Activated CD4-positive, alpha-beta T cell treated with anti-CD3 and anti-CD28 coated beads, Interleukin-2, amount 50 U/mL, for 1 hour (primary cell): Measurements from ENCODE around the gene C1QTNF1.
A peak's percentile ranks its signal among the peaks of the same experiment; 100 is the strongest.
"Not testable (repeated sequence)": the region's sequence is repeated elsewhere in the genome, so short reads cannot be mapped to it uniquely, and the experiment has no call there.

Source experiments
- DNase-seq: peaks from one replicate; pipeline ENCODE4 v3.0.0-alpha.2; 2020

C1QTNF1 gene

DNA sequence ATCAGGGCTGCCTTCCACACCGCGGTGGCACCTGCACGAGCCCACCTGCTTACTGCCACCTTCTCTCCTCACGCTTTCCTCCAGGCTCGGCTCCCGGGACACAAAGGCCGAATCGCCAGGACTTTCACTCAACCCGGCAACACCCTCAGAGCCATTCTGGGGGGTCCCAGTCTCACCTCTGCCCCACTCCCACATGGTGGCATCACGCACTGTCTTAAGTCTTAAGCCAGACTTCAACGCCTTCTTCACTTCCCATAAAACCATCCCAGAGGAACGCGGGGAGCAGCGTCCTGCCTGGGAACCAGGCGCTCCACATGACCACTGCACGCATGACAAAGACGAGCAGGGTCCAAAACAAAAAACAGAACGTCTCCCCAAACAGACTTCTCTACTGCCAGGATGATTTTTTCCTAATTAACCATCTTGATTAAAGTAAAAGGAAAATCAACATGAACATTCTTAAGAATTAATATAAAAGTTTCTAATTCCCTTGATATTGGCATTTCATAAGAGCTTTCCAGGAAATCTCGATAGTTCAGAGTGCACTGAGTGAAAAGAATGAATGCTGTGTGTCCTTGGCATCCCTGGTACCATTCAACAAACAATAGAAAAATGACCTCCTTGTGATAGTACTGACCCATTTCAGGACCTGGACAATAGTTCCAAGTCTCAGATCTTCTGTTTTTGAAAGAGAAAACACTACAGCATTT is 17.0 kb upstream of the C1QTNF1 start:
- DNase-seq: no peak

- DNase-seq: no peak
Observed at GRCh38 chr17:79007504-79008381, 16.2 kb upstream of the C1QTNF1 start.

- DNase-seq: no peak
Observed at GRCh38 chr17:79008666-79009387, 15.1 kb upstream of the C1QTNF1 start.

- peak; percentile 81 for DNase-seq
Observed at GRCh38 chr17:79009397-79010303, 14.3 kb upstream of the C1QTNF1 start, which contains the start of gene CANT1. Gene CANT1 (minus strand): TSS chr17:79009764. CDS start chr17:78997622, 12,142 bp downstream.

GRCh38 chr17:79010304-79010646 is 13.7 kb upstream of the C1QTNF1 start:
- DNase-seq: no peak

DNA sequence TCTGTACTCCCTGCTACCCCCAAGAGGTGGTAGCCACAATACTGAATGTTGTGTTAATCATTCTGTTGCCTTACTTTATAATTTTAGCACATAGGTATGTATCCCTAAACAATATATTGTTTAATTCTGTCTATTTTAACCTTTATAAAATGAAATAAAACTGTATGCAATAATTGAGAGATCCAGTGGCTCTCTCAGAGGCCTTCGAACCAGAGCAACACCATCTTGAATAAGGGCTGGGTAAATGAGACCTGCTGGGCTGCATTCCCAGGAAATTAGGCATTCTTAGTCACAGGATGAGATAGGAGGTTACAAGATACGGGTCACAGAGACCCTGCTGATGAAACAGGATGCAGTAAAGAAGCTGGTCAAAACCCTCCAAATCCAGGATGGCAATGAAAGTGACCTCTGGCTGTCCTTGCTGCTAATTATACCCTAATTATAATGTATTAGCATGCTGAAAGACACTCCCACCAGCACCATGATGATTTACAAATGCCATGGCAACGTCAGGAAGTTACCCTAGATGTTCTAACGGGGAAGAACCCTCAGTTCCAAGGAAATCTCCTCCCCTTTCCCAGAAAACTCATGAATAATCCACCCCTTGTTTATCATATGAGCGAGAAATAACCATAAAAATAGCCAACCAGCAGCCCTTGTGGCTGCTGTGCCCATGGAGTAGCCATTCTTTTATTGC is 12.4 kb upstream of the C1QTNF1 start:
- DNase-seq: no peak

GRCh38 chr17:79012563-79013134 is 11.3 kb upstream of the C1QTNF1 start:
- no peak for DNase-seq

GRCh38 chr17:79014158-79014758 is 9.7 kb upstream of the C1QTNF1 start:
- DNase-seq: no peak

DNA sequence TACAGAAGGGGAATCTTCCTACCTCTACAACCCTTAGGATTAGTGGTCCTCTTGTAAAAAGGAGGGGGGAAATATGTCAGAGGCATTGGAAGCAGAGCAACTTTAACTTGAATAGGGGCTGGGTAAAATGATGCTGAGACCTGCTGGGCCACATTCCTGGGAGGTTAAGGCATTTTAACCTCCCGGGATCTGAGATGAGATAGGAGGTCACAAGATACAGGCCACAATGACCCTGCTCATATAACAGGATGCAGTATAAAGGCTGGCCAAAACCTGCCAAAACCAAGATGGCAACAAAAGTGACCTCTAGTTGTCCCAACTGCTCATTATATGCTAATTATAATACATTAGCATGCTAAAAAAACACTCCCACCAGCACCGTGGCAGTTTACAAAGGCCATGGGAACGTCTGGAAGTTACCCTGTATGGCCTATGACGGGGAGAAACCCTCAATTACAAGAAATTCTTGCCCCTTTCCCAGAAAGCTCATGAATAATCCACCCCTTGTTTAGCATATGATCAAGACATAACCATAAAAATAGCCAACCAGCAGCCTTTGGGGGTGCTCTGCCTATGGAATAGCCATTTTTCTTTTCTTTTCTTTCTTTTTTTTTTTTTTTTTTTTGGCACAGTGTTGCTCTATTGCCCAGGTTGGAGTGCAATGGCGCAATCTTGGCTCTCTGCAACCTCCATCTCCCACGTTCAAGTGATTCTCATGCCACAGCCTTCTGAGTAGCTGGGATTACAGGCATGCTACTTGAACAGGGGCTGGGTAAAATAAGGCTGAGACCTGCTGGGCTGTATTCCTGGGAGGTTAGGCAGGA is 6.2 kb upstream of the C1QTNF1 start:
- DNase-seq: no peak

DNA sequence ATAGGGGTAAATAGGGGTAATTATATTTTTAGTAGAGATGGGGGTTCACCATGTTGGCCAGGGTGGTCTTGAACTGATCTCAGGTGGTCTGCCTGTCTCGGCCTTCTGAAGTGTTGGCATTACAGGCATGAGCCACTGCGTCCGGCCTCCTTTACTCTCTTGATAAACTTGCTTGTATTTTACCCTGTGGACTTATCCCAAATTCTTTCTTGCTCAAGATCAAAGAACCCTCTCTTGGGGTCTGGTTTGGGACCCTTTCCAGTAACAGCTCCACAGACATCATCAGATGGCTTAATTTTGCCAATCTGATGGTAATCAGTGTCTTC is 5.6 kb upstream of the C1QTNF1 start:
- no peak for DNase-seq

GRCh38 chr17:79019261-79019631 is 4.7 kb upstream of the C1QTNF1 start:
- DNase-seq: no peak

DNA sequence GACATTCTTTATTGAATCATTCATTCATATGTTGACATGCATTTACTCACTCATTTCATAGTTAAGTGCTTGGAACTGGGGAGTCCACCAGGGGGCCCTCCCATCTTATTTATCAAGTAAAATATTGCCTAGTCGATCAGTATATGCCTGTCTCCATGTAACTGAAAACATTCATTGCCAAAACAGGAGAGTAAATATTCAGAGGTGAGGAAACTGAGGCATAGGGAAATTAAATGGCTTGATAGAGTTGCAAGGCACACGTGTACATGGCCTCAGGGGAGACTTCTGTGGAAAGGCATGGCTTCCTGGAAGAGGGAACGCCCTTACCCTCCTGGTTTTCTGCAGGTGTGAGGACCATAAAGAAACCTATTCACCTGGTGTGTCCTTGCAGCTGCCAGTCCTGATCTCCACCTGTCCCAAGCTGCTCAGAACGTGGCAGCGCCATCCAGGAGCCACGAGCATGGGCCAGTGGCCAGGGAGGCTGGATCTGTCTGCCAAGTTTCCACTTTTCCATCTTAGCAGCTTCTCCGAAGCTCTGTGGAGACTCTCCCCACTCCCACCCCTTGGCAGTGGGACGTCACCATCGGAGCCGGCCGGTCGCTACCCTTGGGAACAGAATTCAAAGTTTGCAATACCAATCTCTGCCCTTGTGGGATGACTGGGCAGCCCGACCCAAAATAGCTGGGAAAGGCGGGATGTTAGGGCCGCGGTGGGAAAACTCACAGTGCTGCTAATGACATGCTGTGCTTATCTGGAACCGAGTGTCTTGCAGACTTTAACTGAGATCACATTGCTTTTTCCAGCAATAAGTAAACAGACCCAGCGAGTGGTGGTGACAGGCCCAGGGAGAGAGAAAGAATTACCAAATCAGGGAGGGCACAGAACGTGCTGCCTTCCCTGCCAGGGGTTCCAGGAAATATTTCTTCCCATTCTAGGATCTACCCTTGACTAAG is 4.1 kb upstream of the C1QTNF1 start:
- peak; percentile 47 for DNase-seq

DNA sequence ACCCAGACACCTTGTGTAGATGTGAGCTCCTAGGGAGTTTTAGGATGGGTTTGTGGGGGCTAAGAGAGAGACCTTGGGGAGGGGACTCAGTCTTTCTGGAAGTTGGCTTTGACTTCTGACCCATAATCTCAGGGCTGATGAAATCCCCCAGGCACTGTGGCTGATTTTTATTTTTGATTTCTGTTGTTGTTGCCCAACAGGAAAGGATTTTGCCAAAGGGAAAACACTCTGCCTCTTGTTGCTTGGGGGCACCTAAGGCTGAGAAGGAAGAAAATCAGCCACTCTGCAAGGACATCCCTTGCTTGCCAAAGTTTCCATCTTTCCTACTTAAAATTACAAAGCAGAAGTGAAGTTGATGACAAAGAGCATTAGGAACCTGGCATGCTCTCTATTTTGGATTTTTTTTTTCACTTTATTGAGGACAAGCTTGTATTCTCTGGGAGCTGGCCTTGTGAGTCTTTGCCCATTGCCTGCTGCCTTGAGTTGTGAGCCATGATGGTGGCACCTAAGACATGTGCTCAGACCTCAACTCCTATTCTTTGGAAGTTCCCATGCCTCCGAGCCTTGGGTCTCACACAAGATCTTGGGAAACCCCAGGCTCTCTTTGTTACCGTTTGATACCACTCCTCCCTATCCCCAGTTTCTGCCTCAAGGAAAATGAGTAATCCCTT is 3.2 kb upstream of the C1QTNF1 start:
- DNase-seq: no peak

DNA sequence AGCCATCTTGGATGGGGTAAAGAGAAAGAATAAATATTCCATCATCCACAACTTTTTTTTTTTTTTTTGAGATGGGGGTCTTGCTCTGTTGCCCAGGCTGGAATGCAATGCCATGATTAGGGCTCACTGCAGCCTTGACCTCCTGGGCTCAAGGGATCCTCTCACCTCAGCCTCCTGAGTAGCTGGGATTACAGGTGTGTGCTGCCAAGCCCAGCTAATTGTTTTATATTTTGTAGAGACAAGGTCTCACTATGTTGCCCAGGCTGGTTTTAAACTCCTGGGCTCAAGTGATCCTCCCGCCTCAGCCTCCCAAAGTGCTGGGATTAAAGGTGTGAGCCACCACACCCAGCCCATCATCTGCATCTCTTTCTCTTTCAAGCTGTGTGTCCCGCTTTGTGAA is 2.0 kb upstream of the C1QTNF1 start:
- not testable (repeated sequence) for DNase-seq

GRCh38 chr17:79022507-79022991 is 1.4 kb upstream of the C1QTNF1 start:
- no peak for DNase-seq

DNA sequence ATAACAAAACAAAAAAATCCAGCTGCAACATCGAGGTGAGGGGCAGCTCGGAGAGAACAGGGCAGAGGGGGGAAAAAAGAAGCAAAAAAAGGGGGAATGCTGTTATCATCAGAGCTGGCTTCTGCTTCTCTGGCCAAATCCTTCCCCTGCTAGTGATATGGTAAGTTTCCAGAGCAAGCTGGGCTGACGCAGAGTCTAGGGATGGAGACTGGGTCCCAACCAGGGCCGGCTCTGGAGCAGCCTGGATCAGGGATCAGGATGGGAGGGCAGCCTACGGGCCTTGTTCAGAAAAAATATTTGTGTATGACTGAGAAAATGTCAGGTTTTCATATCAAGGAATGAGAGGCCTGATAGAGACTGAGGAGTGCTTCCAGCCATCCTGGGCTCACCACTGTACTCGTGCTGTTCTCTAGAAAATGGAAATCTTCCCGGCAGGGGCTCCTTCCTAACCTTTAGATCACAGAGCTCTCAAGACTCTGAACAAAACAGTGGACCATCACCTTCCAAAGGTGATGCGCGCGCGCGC is 726 bp upstream of the C1QTNF1 start:
- DNase-seq: no peak

GRCh38 chr17:79024901-79025737 is 1.1 kb downstream of the C1QTNF1 start:
- DNase-seq: no peak
